GM21825 (cell line): ENCODE data around the gene KXD1.
A peak's percentile ranks its signal among the peaks of the same experiment; 100 is the strongest.
"Not testable (repeated sequence)": the region's sequence is repeated elsewhere in the genome, so short reads cannot be mapped to it uniquely, and the experiment has no call there.

Experiments used
- ATAC-seq: cut with Tn5 transposase; IDR thresholded peaks from one replicate; pipeline ENCODE4 v1.9.1; 2021; ENCODE audit warnings: mild to moderate bottlenecking, moderate library complexity; ENCODE audit not compliant: unreplicated experiment

Gene KXD1

DNA sequence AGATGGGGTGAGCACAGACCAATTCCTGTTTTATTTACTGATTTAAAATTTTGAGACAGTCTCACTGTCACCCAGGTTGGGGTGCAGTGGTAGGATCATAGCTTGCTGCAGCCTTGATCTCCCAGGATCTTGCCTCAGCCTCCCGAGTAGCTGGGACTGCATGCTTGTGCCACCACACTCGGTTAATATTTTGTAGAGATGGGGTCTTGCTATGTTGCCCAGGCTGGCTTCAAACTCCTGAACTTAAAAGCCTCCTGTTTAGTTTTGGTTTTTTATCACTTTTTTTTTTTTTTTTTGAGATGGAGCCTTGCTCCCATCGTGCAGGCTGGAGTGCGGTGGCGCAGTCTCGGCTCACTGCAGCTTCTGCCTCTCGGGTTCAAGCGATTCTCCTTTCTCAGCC, 18.7 kb downstream of the KXD1 start:
- ATAC-seq, result no peak

- no peak for ATAC-seq
Observed at GRCh38 chr19:18577365-18577914, 19.8 kb downstream of the KXD1 start.

DNA sequence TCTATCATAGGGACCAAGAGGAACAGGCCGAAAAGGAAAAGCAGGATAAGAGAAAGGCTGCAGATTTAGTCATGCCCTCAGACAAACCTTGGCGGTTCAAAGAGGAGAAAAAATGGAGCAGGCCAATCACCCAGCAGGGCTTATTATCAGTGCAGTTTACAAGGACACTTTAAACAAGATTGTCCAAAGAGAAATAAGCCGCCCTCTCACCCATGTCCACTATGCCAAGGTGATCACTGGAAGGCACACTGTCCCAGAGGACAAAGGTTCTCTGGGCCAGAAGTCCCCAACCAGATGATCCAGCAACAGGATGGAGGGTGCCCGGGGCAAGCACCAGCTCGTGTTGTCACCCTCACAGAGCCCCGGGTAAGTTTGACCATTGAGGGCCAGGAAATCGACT, 22.6 kb downstream of the KXD1 start:
- no peak for ATAC-seq

DNA sequence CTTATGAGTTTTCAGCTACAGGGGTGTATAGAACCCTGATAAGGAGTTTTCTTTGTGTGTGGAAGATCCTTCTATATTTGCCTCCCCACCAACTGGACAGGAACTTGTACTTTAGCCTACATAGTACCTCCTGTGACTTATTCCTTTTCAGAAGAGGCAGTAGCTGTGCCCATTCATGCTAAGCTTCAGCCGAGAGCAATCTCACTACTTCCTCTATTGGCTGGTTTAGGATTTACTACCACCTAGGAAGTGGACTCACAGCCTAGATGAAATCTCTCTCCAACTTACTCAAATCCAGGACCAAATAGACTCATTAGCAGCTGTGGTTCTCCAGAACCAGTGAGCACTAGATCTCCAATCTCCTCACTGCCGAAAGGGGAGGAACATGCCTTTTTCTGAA, 28.6 kb downstream of the KXD1 start:
- no peak for ATAC-seq

GRCh38 chr19:18587561-18587960, 29.9 kb downstream of the KXD1 start:
- ATAC-seq, result no peak

DNA sequence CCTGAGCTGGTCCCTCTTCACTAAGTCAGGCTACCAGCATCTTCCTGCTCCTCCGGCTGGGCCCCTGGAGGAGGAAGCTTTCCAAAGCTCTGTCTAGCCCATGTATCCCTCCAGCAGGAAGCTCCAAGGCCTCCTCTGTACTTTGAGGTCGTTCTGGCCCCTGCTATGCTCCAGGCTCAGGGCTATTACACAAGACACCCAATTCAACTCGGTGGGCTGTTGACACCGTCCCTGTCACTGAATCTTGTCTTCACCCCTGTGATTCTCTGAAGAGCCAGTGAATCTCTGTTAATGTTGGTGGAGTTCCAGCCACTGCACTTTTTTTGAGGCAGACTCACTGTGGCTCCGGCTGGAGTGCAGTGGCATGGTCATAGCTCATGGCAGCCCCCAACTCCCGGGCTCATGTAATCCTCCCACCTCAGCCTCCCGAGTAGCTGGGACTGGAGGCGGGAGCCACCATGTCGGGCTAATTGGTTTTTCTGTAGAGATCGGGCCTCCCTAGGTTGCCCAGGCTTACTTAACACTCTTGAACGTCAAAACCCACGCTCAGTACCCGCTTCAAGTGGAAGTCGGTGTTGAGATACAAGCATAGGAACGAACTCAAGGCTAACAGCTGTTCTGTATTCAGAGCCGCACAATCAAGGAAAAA, 30.4 kb downstream of the KXD1 start:
- no peak for ATAC-seq

GRCh38 chr19:18588611-18589379, 31.1 kb downstream of the KXD1 start, which contains the start of gene REX1BD:
Gene REX1BD, plus strand, starts transcription at chr19:18588798. Its CDS starts 4 bp downstream, at chr19:18588802.
- peak; percentile 67 for ATAC-seq

DNA sequence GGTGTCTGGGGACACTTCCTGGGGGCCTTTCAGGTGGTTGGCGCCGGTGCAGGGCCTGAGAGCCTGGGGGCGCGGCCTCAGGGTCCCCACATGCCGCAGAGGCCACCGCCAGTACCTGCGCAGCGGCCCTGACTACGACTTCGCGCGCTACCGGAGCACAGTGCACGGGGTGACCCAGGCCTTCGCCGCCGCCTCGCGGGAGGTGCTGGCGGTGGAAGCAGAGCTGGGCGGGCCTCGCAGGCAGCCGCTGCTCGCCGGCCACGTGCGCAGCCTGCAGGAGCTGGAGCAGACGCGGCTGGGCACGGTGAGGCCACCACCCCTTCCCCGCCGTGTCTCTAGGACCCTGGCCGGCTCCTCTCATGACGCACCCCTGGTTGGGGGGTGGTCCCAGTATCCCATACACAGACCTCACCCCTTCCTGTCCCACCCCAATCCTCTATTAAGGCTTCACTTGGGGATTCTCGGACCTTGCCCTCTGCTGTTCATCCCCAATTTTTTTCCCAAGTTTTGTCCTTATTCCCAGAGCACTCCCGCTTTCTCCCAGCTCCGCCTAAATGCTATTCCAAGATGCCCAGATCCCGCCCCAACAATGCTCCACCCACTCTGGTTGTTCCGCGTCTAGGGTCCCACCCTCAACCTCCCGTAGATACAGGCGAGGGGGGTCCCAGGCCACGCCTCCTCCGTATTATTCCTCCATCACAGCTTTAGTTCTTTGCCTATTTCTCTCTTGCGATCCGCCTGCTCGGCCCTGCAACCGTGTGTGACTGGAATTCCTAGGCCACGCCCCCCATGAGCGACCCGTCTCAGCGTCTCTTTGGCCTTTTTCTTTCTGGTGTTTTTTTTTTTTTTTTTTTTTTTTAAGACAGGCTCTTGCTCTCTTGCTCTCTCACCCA, 32.0 kb downstream of the KXD1 start:
- ATAC-seq, result peak; percentile 28

- ATAC-seq, result no peak
Observed at GRCh38 chr19:18590273-18591272, 32.9 kb downstream of the KXD1 start.

DNA sequence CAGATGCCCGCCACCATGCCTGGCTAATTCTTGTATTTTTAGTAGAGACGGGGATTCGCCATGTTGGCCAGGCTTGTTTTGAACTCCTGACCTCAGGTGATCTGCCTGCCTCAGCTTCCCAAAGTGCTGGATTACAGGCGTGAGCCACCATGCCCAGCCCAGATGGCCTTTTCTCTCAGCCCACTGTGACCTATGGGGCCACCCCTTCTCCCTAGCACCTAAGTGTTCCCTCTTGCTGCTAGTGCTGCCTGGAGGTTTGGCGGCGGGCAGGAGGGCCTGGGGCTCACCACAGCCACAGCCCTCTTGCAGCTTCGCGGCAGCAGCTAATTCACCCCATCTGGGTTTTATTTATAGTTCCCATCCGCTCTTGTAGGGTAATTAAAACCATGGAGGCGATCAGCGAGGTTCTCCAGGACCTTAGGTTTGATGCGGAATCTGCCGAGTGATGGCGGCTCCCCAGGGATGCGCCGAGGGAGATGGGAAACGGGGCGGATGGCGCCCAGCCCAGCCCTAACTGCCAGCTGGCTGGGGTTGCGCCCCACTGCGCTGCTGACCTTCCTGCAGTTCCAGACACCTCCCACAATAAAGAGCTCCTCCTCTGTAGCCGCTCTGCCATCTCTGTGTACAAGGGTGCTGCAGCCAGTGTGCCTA, 34.2 kb downstream of the KXD1 start:
- ATAC-seq, result no peak

DNA sequence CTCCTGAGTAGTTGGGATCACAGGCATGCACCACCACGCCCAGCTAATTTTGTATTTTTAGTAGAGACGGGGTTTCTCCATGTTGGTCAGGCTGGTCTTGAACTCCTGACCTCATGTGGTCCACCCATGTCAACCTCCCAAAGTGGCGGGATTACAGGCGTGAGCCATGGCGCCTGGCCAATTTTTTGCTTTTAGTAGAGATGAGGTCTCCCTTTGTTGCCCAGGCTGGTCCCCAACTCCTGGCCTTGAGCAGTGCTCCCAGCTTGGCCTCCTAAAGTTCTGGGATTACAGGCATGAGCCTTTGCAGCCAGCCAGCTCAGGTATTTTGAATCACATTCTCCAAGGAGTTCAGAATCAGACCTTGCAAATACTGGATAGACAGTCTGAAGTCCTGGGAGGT, 35.1 kb downstream of the KXD1 start:
- ATAC-seq, result not testable (repeated sequence)

DNA sequence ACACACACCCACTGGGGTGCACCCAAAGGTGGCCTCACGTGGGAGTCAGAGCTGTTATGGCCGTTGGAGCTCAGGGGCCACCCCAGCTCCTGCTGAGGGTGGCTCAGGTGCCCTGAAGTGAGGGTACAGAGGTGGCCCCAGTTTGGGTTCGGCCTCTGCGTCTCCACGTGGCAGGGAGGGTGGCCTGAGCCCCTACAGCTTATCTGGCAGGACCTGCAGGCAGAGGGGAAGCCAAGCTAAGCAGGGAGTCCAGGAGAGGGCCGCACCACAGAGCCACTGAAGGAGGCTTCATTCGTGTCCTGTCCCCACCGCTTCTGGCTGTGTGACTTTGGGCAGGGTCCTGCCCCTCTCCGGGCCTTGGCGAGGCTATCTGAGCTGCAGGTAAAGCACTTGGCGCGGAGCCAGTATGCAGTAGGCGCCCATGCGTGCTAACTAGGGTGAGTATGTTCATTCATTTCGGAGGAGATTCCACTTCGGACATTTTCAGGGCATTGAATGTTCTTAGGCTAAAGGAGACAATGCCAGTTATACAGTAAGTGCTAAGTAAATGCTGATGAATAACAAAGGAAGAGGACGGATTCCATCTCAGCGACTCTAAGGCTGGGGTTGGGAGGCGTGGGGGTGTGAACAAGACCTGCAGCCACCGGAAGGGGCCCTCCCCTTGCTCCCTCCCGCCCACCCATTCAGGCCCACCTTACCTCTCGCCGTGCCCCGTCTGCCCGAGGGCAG, 35.9 kb downstream of the KXD1 start:
- ATAC-seq, result no peak

GRCh38 chr19:18594096-18594823, 36.6 kb downstream of the KXD1 start:
- ATAC-seq, result peak; percentile 54

DNA sequence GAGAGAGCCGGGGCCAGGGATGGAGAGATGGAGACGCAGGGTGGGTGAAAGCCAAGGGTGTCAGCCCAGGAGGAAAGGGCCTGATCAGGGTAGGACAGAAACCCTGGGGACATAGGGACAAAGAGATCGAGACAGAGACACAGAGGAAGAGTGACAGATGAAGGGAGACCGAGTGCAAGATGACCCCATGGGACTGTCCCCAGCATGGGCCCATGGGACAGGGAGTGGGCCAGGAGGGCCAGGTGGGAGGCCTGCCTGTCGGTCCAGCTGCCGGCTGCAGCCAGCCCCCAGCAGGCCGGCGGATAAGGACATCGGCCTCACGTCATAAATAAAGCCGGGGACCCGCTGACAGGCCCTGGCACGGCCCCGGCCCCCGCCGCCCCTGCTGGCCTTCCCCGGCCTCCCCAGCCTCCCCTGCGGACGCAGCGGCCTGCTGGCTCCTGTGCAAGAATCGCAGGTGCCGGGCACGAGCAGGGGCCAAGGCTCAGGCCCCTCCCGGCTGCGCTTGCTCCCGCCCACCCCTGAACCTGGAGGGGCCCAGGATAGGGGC, 37.2 kb downstream of the KXD1 start:
- ATAC-seq, result no peak

- ATAC-seq, result no peak
Observed at GRCh38 chr19:18595475-18595874, 37.8 kb downstream of the KXD1 start.

GRCh38 chr19:18596752-18597157, 39.1 kb downstream of the KXD1 start:
- no peak for ATAC-seq

DNA sequence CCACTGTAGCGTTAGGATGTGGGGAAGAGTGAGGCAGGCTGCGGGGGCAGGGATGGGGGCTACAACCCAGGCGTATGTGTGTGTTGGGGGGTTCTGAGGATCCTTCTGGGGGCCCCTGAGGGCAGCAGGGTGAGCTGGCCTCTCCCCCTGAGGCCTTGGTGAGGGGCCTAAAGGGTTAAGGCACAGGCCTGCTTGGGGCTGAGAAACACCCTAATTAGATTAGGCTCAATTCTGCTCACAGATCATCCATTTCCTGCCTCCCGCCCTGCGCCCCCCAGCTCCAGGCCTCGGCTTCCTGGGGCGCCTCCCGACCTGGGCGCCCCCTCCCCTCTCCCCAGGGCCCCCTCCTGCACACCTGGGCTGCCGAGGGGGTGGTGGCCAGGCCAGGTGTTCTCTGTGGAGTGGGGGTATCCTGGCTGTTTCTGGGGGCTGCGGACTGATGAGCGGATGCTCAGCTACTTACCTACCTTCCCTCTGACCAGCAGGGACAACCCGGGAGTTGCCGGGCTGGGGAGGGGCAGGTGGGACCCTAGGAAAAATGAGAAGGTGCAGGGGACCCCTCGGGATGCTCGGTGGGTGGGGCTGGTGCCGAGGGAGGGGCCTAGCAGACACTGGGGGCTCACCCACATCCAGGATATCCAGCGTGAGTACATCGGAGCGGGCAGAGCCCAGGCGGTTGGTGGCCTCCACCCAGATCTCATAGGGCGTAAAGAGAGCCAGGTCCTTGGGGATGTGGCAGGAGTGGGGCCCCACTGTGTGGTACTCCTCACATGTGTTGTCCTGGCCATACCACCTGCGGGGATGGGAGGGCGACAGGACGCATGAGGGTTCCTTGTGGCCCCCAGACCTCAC, 40.4 kb downstream of the KXD1 start:
- ATAC-seq, result no peak
